KG1 (cell line): ENCODE data around the gene HBM.
"Not testable (repeated sequence)": the region's sequence is repeated elsewhere in the genome, so short reads cannot be mapped to it uniquely, and the experiment has no call there.

Source experiments
- DNase-seq: peaks from one replicate; lab custom pipeline; 2025; lab: John Stamatoyannopoulos, UW

HBM gene

GRCh38 chr16:169014-169413, 3.2 kb downstream of the HBM start:
- no peak for DNase-seq

GRCh38 chr16:170088-170507, 4.3 kb downstream of the HBM start:
- not testable (repeated sequence) for DNase-seq

- no peak for DNase-seq
These were observed 5.0 kb downstream of the HBM start for GRCh38 chr16:170788-171187.

GRCh38 chr16:172374-172941, 6.7 kb downstream of the HBM start, which contains the start of gene HBA2:
TSS of gene HBA2 (plus strand) at chr16:172876. CDS start at chr16:172913, 37 bp downstream.
- DNase-seq, result not testable (repeated sequence)

- DNase-seq, result not testable (repeated sequence)
These were observed 7.6 kb downstream of the HBM start for GRCh38 chr16:173211-173854.

- not testable (repeated sequence) for DNase-seq
These were observed 8.4 kb downstream of the HBM start for GRCh38 chr16:173928-174769.

GRCh38 chr16:175011-175949, 9.5 kb downstream of the HBM start:
- no peak for DNase-seq

- DNase-seq, result not testable (repeated sequence)
These were observed 10.2 kb downstream of the HBM start for GRCh38 chr16:176006-176405.

GRCh38 chr16:176477-177382, 11.0 kb downstream of the HBM start, which contains the start of gene HBA1:
TSS of gene HBA1 (plus strand) at chr16:176680. CDS start at chr16:176717, 37 bp downstream.
- DNase-seq, result not testable (repeated sequence)

GRCh38 chr16:177394-177822, 11.6 kb downstream of the HBM start:
- DNase-seq, result no peak

GRCh38 chr16:177981-178667, 12.3 kb downstream of the HBM start:
- no peak for DNase-seq

- no peak for DNase-seq
These were observed 12.9 kb downstream of the HBM start for GRCh38 chr16:178668-179015.

GRCh38 chr16:179211-180092, 13.7 kb downstream of the HBM start:
- DNase-seq, result no peak

GRCh38 chr16:180101-180675, 14.4 kb downstream of the HBM start, which contains the start of gene HBQ1:
TSS of gene HBQ1 (plus strand) at chr16:180459. CDS start at chr16:180487, 28 bp downstream.
- no peak for DNase-seq

- peak; percentile 29 for DNase-seq
These were observed 15.1 kb downstream of the HBM start for GRCh38 chr16:180681-181564.

- no peak for DNase-seq
These were observed 15.8 kb downstream of the HBM start for GRCh38 chr16:181565-182021.

- no peak for DNase-seq
These were observed 17.2 kb downstream of the HBM start for GRCh38 chr16:183005-183404.
